GM12878 (cell line): ENCODE measurements around the gene ATG4A. TPM values are rescaled to one million over a fixed set of nuclear protein-coding genes. Genes with fewer than 3 reads are reported as not detected.

Experiments used
- ATAC-seq: fragments of 200-7000 bp; cut with Tn5 transposase; 3 replicates; pipeline ENCODE4 v1.9.1; 2020; ENCODE audit warnings: mild to moderate bottlenecking, moderate library complexity
- BruUV-seq: library from RNA; stranded (reverse); fragments of 400-500 nt; replicated peaks from 2 replicates; lab custom pipeline; 2021; lab: Mats Ljungman, UMichigan
- CTCF ChIA-PET: fragments of 300-600 bp; sonication (Branson Sonifier 250); formaldehyde crosslinking; extraction: SDS; loops from one replicate; lab custom pipeline; 2021; ENCODE audit warnings: inconsistent platforms; lab: Yijun Ruan, JAX
- POLR2A ChIA-PET: fragments of 350-600 bp; formaldehyde crosslinking; extraction: SDS; loops from one replicate; lab custom pipeline; 2021; ENCODE audit warnings: inconsistent platforms; lab: Charles Lee
- RAD21 ChIA-PET: fragments of 300-600 bp; sonication (Branson Sonifier 250); formaldehyde crosslinking; loops from one replicate; lab custom pipeline; 2023; ENCODE audit warnings: antibody characterized with exemption; ENCODE audit not compliant: unreplicated experiment; lab: Charles Lee
- SMC1A ChIA-PET: fragments of 300-600 bp; sonication (Branson Sonifier 250); formaldehyde crosslinking; loops from one replicate; lab custom pipeline; 2023; ENCODE audit not compliant: unreplicated experiment, uncharacterized antibody; lab: Charles Lee
- DNase-seq: peaks from one replicate; pipeline ENCODE4 v3.0.0-alpha.2; 2011; ENCODE audit warnings: low read depth, low spot score
- FAIRE-seq: peaks from 3 replicates; lab custom pipeline; 2011; peaks lifted over from hg19 to GRCh38; lab: Jason Lieb, UNC
- H2AFZ ChIP-seq: 2 replicates; pipeline ENCODE4 v1.6.0; 2011; ENCODE audit warnings: low read depth, low read length, control low read depth; ENCODE audit not compliant: control insufficient read depth
- H3K27ac ChIP-seq: 2 replicates; pipeline ENCODE4 v1.5.1; 2011; ENCODE audit warnings: control low read depth; ENCODE audit not compliant: control insufficient read depth, insufficient read depth
- H3K27me3 ChIP-seq, 2 experiments: replicated peaks in 1 of 2; 2 replicates each; pipeline versions ENCODE4 v1.6.0 to v1.6.1; 2011; ENCODE audit warnings: low read length in 1 of 2; ENCODE audit not compliant: control insufficient read depth in 2 of 2, insufficient read depth in 2 of 2
- H3K36me3 ChIP-seq, 2 experiments: 2 replicates each; pipeline ENCODE4 v1.5.1; 2011; ENCODE audit warnings: low read length in 1 of 2; ENCODE audit not compliant: control insufficient read depth in 2 of 2, insufficient read depth in 2 of 2
- H3K4me1 ChIP-seq: 2 replicates; pipeline ENCODE4 v1.6.1; 2011; ENCODE audit warnings: mild to moderate bottlenecking, low read length, moderate library complexity, mixed read lengths; ENCODE audit not compliant: control insufficient read depth, insufficient read depth
- H3K4me2 ChIP-seq: 2 replicates; pipeline ENCODE4 v1.6.0; 2011; ENCODE audit warnings: control low read depth; ENCODE audit not compliant: control insufficient read depth, insufficient read depth
- H3K4me3 ChIP-seq: fragments of 200-600 bp; sonication (generic); 2 replicates; pipeline ENCODE4 v1.5.1; 2016
- H3K79me2 ChIP-seq: 2 replicates; pipeline ENCODE4 v1.6.0; 2011; ENCODE audit warnings: low read length; ENCODE audit not compliant: control insufficient read depth, insufficient read depth
- H3K9ac ChIP-seq: 2 replicates; pipeline ENCODE4 v1.8.0; 2011; ENCODE audit warnings: low read length, control low read depth, mixed read lengths; ENCODE audit not compliant: control insufficient read depth, insufficient read depth
- H3K9me3 ChIP-seq: replicated peaks from 3 replicates; pipeline ENCODE4 v1.5.1; 2011; ENCODE audit warnings: mild to moderate bottlenecking, low read length; ENCODE audit not compliant: control insufficient read depth, insufficient read depth
- H4K20me1 ChIP-seq: 2 replicates; pipeline ENCODE4 v1.6.0; 2011; ENCODE audit not compliant: control insufficient read depth, insufficient read depth
- CREB1 ChIP-seq: IDR thresholded peaks from 2 replicates; pipeline ENCODE4 v1.6.1; 2012; ENCODE audit warnings: low read depth, mild to moderate bottlenecking, inconsistent platforms
- E2F8 ChIP-seq: fragments of 450-650 bp; IDR thresholded peaks from 2 replicates; pipeline ENCODE4 v1.6.1; 2018; ENCODE audit warnings: mild to moderate bottlenecking, low read depth, moderate library complexity; ENCODE audit not compliant: partially characterized antibody
- EGR1 ChIP-seq, 2 experiments: IDR thresholded peaks; 1 replicate in 1 of 2; 2 replicates in 1 of 2; pipeline ENCODE4 v1.6.1; 2011 to 2012; ENCODE audit warnings: low read depth in 2 of 2, low read length in 2 of 2, borderline replicate concordance in 1 of 2, mild to moderate bottlenecking in 1 of 2, moderate library complexity in 1 of 2
- ESRRA ChIP-seq: IDR thresholded peaks from 2 replicates; pipeline ENCODE4 v1.6.1; 2012; ENCODE audit warnings: mild to moderate bottlenecking, low read length, improper control_type of control experiment
- FOXK2 ChIP-seq: fragments of 450-650 bp; IDR thresholded peaks from 2 replicates; pipeline ENCODE4 v1.6.1; 2017; ENCODE audit warnings: mild to moderate bottlenecking, moderate library complexity
- JUNB ChIP-seq: IDR thresholded peaks from 2 replicates; pipeline ENCODE4 v1.6.1; 2016; ENCODE audit warnings: antibody characterized with exemption, mild to moderate bottlenecking
- KAT2A ChIP-seq: conservative IDR thresholded peaks from 2 replicates; pipeline ENCODE4 v1.6.1; 2011; ENCODE audit warnings: low read depth, low read length; ENCODE audit not compliant: control insufficient read depth
- whole genome bisulfite sequencing: methylation state at CpG from one replicate; pipeline ENCODE4 v1.1.6; 2016; ENCODE audit warnings: low lambda C conversion rate; ENCODE audit not compliant: insufficient replicate concordance, insufficient coverage; ENCODE audit errors: missing lambda C conversion rate; 5-methylcytosine and 5-hydroxymethylcytosine counted together
- in situ Hi-C: fragments of 300-500 bp; cut with MboI; formaldehyde crosslinking; loops from 9 replicates; pipeline ENCODE4 v1.14.3; 2018; ENCODE audit warnings: mixed read lengths
- intact Hi-C: fragments of 100-400 bp; cut with micrococcal nuclease; formaldehyde crosslinking; loops from one replicate; pipeline ENCODE4 v1.14.2; 2022; ENCODE audit not compliant: unreplicated experiment
- polyA plus RNA-seq, 11 experiments: library from polyadenylated mRNA; depleted of rRNA in 4 of 11; unstranded in 6 of 11; stranded (reverse) in 5 of 11; fragments of >200 nt; fragmentation: Nextera tagmentation in 4 of 11; fragmentation: Illumina TruSeq in 1 of 11; extraction: Ambion mirVana in 4 of 11; extraction: Trizol in 1 of 11; gene quantifications; 1 replicate in 1 of 11; 2 replicates in 10 of 11; pipeline versions ENCODE4 v1.2.1 to v1.2.3, GENCODE V29; 2011 to 2016; ENCODE audit warnings: inconsistent platforms in 2 of 11, missing spikeins in 2 of 11, low read depth in 1 of 11
- total RNA-seq, 4 experiments: library from RNA; depleted of rRNA in 3 of 4; stranded (reverse); fragments of >200 nt in 3 of 4; fragmentation: Illumina TruSeq in 1 of 4; extraction: Trizol in 1 of 4; gene quantifications; 2 replicates each; pipeline versions ENCODE4 v1.2.1 to v1.2.3, GENCODE V29; 2013 to 2021

Gene ATG4A
- total and polyA plus RNA-seq, 10 of the 15 experiments (the other 5 are each of a cell fraction or from before 2014, with no cell fraction given): 9.1 to 22.0 (median 15.5) TPM

- CTCF ChIA-PET: interaction anchor here (0.7 to 1.8 kb wide), 2 partner anchors 11 to 38 kb away, joined by 4 to 5 read pairs; no protein-coding TSS in a partner anchor
- DNase-seq: no peak
- H3K36me3 ChIP-seq: no peaks in the 10 kb centered on the region
- H3K27ac ChIP-seq: no peak overlapping the region
- H3K4me1 ChIP-seq: no peaks in the 10 kb centered on the region
- POLR2A ChIA-PET: no interaction called here
- no peaks in the 10 kb centered on the region for H3K9me3 ChIP-seq
- SMC1A ChIA-PET: interaction anchor here (0.6 to 1.2 kb wide), 4 partner anchors 22 to 1654 kb away, joined by 3 to 4 read pairs (median 3); no protein-coding TSS in a partner anchor
- H4K20me1 ChIP-seq: no peaks in the 10 kb centered on the region
- no peak for FAIRE-seq
- no peaks in the 10 kb centered on the region for H3K79me2 ChIP-seq
- intact Hi-C loops: no loop called here
- no peak overlapping the region for H3K9ac ChIP-seq
- BruUV-seq: no TSS peak
- no peak overlapping the region for H3K4me2 ChIP-seq
- ATAC-seq: no peak
- no peaks in the 10 kb centered on the region for H3K27me3 ChIP-seq
- RAD21 ChIA-PET: interaction anchor here (0.7 kb wide), 1 partner anchor 24 kb away, joined by 3 read pairs; no protein-coding TSS in a partner anchor
- no peak overlapping the region for H3K4me3 ChIP-seq
- no peak overlapping the region for H2AFZ ChIP-seq
- WGBS: 35% methylated on average over 1 of the region's 1 CpG
- no peak for TF ChIP-seq ESRRA
- TF ChIP-seq EGR1 (IDR thresholded peaks at IDR 0.05; ENCODE audit: borderline replicate concordance in 1 of 2, low read depth in 2 of 2, low read length in 2 of 2): no peak
- TF ChIP-seq JUNB: no peak
- TF ChIP-seq CREB1: no peak
- TF ChIP-seq FOXK2: no peak
- no peak for TF ChIP-seq E2F8
- no peak for TF ChIP-seq KAT2A
- in situ Hi-C loops: no loop called here
Observed at GRCh38 chrX:108059801-108060200, 31.8 kb upstream of the ATG4A start.
